NCI-H1105 (cell line): ENCODE measurements around the gene CT47C1.

Experiments used
- DNase-seq: peaks from one replicate; lab custom pipeline; 2025; lab: John Stamatoyannopoulos, UW

The CT47C1 gene

GRCh38 chrX:119073911-119074310 lies 1.1 kb downstream of the CT47C1 start:
- DNase-seq: no peak

GRCh38 chrX:119075270-119076025 lies 2.7 kb downstream of the CT47C1 start:
- DNase-seq: no peak

GRCh38 chrX:119082278-119082677 lies 9.5 kb downstream of the CT47C1 start:
- DNase-seq: no peak

- no peak for DNase-seq
Measured at GRCh38 chrX:119084766-119085165, 12.0 kb downstream of the CT47C1 start.

- no peak for DNase-seq
Measured at GRCh38 chrX:119087121-119087520, 14.3 kb downstream of the CT47C1 start.

- no peak for DNase-seq
Measured at GRCh38 chrX:119089619-119090018, 16.8 kb downstream of the CT47C1 start.

GRCh38 chrX:119090627-119091026 lies 17.8 kb downstream of the CT47C1 start:
- DNase-seq: no peak

GRCh38 chrX:119093991-119094735 lies 21.4 kb downstream of the CT47C1 start:
- DNase-seq: no peak

GRCh38 chrX:119094819-119095218 lies 22.0 kb downstream of the CT47C1 start:
- no peak for DNase-seq

- no peak for DNase-seq
Measured at GRCh38 chrX:119095936-119096335, 23.1 kb downstream of the CT47C1 start.

- DNase-seq: no peak
Measured at GRCh38 chrX:119101168-119101567, 28.4 kb downstream of the CT47C1 start.

- DNase-seq: no peak
Measured at GRCh38 chrX:119105826-119106225, 33.0 kb downstream of the CT47C1 start.

GRCh38 chrX:119107206-119107605 lies 34.4 kb downstream of the CT47C1 start:
- DNase-seq: no peak

- DNase-seq: no peak
Measured at GRCh38 chrX:119118780-119119395, 46.1 kb downstream of the CT47C1 start.

GRCh38 chrX:119121341-119121740 lies 48.5 kb downstream of the CT47C1 start:
- DNase-seq: no peak
